Measurements from ENCODE around the gene AHNAK.

AHNAK gene

DNA sequence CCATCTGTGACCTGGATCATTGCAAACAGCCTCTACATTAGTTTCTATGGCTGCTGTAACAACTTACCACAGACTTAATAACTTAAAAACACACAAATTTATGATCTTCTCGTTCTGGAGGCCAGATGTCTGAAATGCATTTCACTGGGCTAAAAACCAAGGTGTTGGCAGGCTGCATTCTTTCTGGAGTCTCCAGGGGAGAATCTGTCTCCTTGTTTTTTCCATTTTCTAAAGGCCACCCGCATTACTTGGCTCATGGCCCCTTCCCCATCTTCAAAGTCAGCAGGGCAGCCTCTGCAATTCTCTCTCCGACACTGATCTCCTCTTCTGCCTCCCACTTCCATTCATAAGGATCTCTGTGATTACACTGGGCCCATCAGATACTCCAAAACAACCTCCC lies 116.2 kb downstream of the AHNAK start:
- DNase-seq, result no peak

DNA sequence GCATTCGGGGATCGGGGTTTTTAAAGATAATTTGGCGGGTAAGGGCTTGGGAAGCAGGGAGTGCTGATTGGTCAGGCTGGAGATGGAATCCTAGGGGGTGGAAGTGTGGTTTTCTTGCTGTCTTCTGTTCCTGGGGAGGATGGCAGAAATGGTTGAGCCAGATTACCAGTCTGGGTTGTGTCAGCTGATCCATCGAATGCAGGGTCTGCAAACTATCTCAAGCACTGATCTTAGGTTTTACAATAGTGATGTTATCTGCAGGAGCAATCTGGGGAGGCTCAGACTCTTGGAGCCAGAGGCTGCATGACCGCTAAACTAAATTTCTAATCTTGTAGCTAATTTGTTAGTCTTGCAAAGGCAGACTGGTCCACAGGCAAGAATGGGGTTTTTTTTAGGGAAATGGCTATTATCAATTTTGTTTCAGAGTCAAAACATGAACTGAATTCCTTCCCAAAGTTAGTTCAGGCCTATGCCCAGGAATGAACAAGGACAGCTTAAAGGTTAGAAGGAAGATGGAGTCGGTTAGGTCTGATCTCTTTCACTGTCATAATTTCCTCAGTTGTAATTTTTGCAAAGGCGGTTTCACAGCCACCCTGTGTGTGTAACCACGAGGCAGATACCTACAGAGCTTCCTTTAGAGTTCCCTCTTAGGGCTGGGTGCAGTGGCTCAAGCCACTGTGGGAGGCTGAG lies 117.6 kb downstream of the AHNAK start:
- no peak for DNase-seq

DNA sequence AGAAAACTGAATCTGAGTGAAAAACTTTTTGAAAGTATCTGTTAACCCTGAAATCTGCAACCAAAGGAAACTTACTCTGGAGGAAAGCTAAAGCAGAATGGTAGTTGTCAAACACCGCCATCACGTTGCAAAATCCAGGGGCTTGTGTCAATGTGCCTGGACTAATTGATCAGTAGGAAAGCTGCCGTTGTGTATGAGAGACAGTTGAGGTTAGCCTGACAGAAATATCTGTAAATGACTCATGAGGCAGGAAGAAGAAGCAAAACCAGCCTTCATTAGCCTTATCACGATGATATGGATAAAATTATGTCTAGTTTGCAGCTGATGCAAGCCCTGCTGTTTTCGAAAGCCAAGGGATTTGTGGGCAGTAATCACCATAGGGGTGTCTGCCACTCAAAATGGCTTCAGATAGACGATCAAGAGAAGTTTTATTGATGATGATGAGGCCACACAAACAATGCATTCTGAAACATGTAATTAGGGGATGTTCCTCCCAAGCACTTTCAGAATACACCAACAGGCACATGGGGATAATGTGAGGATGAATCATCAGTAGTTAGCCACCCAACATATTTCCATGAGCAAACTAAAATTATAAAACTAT lies 118.9 kb downstream of the AHNAK start:
- no peak for DNase-seq

DNA sequence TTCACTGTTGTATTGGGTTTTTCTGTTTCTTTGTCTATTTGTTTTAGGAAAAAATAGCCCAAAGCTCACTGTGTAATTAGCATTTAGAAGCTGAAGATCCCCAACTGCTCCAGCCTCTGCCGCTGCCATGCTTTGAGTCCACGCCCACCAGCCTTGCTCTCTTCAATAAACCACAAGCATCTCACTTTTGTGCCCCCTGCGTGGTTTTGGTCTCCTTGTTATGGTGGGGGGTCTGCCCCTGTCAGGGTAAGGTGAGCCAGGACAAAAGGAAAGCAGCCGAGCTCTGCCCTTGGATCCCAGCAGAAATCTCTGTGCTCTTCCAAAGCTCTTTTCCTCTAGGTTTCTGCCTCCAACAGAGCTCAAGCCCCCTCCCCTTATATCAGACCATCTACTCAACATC lies 123.6 kb downstream of the AHNAK start:
- no peak for DNase-seq

DNA sequence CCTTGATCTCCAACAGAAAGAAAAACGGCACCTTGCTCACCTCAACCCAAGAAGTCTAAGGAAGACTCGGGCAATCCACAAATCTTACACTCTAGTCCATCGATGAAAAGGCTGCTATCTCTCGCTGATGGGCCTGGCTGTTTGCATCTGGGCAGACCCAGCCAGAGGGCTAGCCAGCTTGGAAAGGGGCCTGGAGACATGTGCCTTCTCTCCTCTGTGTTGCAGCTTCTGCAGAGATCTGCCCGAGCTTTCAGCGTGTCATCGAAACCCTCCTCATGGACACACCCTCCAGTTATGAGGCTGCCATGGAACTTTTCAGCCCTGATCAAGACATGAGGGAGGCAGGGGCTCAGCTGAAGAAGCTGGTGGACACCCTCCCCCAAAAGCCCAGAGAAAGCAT lies 124.6 kb downstream of the AHNAK start:
- no peak for DNase-seq

DNA sequence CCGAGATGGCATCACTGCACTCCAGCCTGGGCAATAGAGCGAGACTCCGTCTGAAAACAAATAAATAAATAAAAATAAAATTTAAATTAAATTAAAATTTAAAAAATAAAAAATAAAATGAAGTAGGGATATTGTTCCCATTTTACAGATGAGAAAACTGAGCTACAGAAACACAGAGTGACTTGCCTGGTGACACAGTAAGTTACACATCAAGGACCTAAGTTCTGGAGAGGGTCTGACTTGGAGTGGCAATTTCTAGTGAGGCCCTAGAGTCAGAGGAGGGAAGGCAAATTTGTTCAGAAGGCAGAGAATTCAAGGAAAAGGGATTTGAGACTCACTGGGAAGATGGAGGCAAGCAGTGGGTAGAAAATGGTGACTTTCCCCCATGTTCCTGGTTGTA lies 125.7 kb downstream of the AHNAK start:
- DNase-seq, result no peak

DNA sequence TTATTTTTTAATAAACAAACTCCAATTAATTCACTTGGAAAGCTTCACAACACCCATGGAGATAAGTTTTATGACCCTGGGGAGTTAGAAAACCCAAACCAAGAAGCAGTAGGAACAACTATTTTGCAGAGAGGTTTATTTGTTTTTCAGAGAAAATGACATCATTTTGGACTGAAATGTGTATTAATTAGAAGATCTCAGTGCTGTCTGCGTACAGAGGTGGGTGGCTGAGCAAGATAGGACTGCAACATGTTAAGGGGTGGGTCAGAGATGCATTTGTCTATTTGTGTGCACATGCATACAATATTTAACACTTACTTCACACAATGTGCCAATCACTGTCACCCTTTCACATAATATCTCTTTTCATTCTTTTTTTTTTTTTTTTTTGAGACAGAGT lies 126.7 kb downstream of the AHNAK start:
- DNase-seq, result no peak

DNA sequence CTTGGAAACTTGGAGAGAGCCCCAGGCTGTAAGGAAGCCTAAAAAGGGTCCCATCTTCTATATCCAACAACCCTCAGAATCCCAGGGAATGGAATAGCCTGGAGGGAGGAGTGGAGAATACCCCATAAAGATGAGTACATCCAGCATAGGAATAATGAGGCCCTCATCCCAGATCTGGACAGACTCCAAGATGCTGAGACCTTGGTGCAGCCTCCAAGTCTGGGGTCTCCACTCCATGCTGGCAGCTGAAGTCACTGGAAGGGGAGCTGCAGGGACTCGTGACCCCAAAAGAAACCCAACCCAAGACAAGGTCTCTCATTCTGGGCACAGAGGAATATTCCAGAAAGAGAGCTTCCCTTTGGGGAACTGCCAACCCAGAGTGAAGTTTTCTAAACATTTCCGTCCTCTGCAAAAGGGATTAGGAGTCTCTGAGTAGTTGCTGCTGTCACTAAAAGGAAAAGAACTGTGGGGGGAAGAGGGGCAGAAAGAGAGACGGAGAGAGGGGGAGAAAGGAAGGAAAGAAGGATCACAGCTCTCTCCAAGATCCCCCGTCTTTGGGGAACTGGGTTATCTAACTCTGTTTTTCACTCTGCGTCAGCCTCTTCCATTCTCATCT lies 127.2 kb downstream of the AHNAK start:
- no peak for DNase-seq

DNA sequence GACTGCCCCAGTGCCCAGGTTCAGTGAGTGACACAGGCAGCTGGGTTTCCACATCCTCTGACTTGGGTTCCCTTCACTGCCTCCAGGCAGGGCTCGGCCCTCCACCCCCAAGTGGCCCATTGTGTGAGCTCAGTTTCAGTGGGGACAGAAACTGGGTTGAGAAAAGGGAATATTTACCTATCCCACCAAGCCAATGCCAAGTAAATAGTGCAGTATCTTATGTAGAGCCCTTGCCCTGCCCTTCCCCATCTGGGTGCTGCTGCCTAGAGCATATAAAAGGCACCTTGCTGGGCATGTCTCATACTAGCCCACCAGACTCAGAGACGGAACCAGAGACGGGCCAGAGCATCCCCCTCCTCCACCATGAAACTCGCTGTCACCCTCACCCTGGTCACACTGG lies 127.9 kb downstream of the AHNAK start, which contains the start of gene SCGB1A1:
SCGB1A1 (plus strand) TSS at position 301 of the 400 bp plus-strand sequence; CDS start at position 364, 63 bp downstream.
- DNase-seq, result no peak

DNA sequence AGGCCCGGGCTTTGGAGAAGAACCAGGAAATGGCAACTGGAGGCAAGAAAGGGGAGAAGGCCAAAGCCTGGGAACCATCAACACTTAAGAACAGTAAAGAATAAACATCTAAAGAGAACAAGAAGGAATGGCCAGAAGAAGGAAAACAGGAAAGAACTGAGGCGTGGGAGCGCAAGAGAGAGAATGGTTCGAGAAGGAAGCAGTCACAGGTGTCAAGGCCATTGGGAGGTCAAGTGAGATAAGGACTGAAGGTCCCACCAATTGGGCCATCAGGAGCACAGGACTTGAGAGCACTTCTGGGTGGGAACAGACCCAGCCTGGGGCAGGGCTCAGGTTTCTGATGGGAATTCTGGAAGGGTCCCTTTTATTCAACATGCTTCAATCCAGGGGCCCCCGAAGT lies 128.5 kb downstream of the AHNAK start:
- no peak for DNase-seq

DNA sequence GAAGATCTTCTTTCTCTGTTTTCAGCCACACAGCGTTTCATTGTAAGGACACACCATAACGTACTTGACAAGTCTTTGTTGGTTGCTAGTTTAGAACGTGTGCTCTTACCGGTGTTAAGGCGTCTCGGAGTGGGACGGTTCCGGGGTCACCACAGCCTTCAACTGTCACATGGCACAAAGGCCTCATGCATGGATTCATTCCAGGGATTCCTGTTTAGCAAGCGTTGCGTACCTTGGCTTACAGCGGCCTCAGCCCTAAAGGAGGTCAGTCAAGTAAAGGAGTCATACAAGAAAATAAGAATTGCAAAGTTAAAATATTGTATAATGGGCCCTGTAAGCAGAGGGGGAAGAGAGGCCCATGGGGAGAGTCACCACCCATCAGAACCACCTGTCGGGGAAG lies 130.0 kb downstream of the AHNAK start:
- no peak for DNase-seq

DNA sequence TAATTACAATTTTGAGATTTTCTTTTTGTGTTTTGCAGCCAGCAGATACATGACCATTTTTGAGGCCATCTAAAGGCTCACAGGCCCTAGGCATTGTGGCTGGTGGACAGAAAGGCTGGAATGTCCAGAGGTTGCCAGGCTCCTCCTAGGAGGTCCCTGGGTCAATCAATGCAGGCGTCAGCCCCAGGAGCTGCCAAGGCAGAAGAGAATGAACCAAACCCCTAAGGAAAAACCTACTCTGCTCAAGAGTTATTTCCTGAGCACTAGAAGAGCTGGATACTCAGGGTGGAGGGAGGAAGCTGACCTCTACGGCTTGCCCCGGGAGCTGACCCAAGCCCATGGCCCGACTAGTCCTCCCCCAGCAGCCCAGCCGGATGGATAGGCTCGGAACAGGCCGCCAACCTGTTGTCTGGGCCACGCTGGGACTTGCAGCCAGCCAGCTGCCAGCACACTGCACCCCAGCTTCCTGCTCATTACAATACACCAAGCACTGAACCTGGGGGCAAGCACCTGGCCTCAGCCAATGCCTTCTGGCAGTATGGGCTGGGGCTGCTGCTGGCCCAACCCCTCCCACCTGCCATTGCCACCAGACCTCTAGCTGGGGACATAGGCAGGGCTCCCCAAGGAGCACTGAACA lies 133.4 kb downstream of the AHNAK start:
- no peak for DNase-seq

DNA sequence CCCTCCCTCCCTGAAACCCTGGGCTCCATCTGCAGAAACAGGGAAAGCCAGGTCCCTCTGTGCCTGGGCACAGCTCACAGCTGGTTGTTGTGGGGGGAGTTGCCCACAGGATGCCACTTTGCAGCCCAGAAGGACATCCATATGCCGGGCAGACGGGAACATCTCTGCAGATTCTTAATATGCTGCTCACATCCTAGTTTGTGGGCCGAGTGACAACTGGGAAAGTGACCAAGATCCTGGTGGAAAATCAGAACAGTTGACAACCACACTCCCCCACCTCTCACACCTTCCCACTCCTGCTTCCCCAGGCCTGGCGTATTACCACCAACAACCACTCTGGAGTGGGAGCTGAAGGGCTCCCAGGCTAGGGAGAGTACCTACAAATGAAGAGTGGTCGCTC lies 135.1 kb downstream of the AHNAK start:
- DNase-seq, result no peak

DNA sequence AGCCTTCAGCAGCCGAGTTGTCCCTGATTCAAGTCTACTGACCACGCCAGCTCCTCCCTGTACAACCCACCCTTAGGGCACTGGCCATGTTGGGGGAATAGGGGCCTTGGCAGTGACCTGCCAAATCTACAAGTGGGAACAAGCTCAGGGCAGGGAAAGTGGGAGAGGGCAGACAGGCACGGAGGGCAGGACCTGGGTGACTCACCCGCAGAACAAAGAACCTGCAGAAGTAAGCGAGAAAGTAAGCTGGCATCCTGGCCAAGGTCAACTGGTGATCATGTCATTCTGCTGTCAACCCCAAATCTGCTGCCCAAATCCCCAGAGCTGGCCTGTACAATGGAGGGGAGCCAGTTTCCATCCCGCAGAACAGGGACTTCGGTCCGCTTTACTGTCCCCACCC lies 135.6 kb downstream of the AHNAK start:
- DNase-seq, result no peak

DNA sequence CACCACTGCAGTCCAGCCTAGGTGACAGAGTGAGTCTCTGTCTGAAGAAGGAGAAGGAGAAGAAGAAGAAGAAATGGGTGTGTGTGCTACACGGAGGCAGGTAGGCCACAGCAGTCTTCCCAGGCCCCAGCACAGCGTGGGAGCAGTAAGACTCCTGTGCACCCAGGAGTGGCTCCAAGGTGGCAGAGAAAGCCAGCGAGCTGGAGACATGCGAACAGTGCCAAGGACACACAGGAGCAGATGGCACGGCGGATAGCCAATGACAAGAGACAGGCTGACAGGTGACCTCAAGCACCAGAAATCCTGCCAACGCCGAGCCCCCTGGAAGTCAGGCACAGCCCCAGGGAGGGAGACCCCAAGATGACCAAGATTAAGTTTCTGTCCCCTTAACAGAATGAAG lies 136.8 kb downstream of the AHNAK start:
- DNase-seq, result no peak

DNA sequence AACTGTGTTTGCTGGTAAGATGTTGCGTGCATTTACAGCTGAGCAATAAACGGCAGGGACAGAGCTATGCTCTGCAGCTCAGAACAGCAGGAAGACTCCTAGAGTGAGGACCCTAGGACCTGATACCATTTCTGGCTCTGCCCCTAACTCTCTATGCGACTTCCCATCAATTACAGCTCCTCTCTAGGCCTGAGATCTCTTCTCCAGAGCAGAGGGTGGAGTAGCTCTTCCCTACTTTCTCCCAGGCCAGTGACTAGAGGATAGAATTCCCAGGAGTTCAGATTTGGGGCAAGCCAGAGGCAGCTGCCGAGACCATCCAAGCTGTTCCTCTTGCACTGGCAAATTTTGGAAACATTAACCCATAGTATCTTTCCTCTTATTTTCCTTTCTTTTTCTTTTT lies 140.6 kb downstream of the AHNAK start:
- DNase-seq, result no peak

DNA sequence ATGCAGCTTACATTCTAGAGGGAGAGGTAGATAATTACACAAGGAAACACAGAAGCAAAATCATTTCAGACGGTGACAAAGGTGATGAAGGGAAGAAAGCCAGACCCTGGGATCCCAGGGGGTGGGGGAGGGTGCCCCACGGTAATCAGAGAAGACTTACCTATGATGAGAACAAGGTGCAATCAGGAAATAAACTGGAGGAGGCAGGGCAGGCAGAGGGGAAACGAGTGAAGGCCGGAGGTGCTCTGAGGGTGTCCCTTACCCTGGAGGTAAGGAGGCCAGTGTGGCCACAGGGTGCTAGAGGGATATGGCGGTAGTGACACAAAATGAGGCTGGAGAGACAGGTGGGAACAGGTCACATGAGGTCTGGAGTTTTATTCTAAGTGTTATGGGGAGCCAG lies 141.7 kb downstream of the AHNAK start:
- DNase-seq, result no peak

DNA sequence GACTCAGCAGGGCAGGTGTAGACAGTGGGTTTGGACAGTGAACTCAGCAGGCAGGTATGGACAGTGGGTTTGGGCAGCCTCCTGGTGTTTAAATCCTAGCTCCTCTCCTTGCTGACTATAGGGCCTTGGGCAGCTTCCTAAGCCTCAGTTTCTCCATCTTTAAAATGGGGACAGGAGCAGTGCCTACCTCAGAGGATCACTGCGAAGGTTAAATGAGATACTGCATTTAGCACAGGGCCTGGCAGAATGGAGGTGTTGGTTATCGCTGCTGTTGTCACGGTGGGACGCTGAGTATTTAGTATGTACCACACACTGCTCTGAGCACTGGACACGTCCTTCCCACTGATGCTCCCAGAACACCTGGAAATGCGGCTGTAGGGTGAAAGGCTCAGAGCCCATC lies 142.2 kb downstream of the AHNAK start:
- no peak for DNase-seq

DNA sequence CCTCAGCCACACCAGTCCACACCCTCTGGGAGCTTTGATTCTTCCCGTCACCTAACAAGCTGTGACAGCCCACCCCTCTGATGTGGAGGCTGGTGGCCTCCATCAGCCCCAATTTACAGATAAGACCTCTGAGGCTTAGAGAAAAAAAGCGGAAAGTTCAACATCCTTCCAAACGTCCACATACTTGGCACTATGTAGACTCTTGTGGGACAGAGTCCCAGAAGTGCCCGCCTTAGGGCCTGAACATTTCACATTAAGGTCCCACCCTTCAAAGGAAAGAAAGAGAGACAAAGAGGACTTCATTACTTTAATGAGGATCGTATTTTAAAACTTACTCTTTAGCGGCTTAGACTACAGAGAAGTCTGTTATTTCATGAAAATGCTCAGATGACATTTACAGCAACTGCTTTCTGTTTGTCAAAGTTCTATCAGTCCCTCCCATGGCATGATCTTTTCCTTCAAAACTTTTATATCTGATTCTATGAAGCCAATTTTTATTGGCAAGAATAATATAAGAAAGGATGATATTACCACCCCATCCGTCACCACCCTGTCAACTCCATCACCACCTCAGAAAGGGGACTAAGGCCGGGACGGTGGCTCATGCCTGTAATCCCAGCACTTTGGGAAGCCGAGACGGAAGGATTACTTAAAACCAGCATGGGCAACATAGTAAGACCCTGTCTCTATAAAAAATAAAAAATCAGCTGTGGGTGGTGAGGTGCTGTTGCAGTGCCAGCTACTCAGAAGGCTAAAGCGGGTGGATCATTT lies 143.5 kb downstream of the AHNAK start:
- DNase-seq, result no peak

DNA sequence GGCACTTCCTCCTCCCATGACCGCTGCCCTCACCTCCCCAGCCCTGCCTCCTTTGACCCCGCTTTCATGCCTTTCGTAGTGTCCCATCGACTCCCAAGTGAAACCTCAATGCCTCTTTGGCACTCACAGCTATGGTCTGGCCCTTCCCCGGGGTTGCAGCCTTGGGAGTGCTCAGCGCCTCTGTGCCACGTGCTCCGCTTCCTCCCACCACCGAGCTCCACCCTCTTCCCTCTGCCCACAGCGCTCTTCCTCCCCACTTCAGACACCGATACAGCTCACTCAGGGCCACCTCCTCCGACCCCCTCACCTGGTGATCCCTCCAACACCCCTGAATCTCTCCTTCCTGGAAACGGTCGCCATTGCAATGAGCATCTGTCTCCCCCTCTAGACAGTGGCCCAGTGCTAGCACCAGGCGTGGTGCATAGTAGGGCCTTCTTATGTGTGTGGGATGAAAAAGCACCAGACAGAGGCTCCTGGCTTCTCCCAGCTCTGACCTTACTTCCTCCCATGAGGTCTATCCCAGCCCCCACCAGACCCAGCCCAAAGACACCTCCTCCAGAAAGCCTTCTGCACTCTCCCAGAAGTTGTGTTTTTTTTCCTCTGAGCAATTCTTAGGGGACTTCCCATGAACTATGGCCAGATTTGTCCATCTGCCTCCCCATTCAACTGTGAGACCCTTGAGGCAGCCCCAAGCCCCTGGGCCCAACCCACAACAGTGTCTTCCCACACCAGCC lies 144.2 kb downstream of the AHNAK start:
- no peak for DNase-seq

DNA sequence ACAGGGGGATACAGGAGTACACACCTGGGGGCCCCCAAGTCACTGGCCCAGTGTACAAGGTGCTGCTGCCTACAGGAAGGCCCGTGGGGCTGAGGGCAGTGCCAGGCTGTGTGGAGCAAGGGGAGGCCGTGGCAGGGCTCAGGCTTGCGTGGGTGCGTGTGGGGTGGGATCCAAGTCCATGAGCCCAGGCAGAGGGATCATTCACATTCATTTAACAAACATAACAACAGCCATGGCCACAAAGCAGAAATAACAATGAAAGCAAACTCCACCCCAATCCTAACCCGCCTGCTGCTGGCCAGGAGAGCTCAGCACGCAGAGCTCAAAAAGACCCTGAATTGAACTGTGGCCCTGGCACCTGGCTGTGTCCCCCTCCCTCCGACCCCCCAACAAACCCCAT lies 144.8 kb downstream of the AHNAK start:
- DNase-seq, result no peak

DNA sequence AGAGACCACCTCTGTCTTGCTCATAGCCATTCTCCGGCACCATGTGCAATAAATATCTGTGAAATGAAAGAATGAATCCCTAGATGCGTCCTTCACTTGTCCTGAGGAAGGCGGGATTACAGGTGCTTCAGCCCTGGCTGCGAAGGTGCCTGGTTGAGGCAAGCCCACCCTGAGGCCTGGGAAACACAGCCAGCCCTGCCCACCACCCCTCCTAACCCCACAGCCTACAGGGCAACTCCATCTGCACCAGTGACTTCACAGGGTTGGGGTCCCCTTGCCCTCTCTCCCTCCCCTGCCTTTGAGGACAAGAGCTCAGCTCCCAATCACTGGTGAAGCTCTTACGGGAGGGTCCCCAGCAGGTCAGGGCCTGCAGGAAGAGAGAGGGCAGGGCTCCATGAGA lies 145.2 kb downstream of the AHNAK start:
- no peak for DNase-seq

DNA sequence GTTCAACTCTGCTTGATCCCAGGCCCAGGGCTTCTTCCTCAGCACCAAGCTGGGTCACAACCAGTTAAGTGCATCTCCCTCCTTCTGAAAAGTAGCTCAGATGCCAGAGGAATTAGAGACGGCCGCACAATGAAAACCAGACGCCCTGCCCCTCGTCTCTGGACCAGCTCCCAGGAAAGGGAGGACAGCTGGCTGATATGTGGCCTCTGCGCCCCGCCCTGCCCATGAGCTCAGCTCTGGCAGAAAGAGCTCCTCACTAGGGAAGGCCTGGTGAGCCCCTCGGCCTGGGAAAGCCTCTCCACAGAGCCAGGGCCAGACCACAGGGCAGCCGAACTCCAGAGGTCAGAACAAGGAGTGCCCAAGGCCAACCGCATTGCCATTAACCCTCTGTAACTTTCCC lies 145.8 kb downstream of the AHNAK start:
- DNase-seq, result no peak
